GM21390 (cell line): ENCODE measurements around the gene LRRIQ1.

Experiments
- ATAC-seq: cut with Tn5 transposase; IDR thresholded peaks from one replicate; pipeline ENCODE4 v1.9.1; 2021; ENCODE audit not compliant: unreplicated experiment

Gene LRRIQ1

DNA sequence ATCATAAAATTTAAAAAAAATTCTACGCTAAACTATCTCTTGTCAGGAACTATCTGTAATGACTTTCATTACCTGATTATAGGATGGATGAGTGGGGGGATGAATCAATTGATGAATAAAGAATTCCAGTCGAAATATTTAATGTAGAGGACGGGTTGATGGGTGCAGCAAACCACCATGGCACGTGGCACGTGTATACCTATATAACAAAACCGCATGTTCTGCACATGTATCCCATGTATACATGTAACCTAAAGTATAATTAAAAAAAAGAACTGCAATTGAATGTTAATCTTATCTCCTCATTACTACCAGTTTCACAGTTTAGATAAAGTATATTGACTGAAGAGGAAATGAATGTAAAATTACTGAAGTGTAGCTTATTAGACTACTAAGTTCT lies 23.4 kb downstream of the LRRIQ1 start:
- ATAC-seq: no peak

DNA sequence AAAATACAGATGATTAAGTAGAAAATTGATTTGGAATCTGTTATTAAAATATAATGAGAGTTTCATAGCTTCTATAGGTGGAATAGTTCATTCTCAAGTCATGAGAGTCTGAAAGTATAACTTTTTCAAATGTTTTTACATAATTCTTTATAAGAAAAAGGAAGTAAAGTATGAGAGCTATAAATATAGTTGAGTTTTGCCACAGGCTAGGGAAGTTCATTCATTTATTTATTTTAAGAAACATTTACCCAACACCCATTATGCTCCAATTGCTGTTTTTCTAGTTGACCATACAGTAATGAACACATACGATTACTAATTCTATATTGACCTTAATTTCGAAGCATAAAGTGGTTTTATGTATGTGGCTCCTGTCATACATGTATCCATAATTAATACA lies 24.8 kb downstream of the LRRIQ1 start:
- ATAC-seq: no peak

DNA sequence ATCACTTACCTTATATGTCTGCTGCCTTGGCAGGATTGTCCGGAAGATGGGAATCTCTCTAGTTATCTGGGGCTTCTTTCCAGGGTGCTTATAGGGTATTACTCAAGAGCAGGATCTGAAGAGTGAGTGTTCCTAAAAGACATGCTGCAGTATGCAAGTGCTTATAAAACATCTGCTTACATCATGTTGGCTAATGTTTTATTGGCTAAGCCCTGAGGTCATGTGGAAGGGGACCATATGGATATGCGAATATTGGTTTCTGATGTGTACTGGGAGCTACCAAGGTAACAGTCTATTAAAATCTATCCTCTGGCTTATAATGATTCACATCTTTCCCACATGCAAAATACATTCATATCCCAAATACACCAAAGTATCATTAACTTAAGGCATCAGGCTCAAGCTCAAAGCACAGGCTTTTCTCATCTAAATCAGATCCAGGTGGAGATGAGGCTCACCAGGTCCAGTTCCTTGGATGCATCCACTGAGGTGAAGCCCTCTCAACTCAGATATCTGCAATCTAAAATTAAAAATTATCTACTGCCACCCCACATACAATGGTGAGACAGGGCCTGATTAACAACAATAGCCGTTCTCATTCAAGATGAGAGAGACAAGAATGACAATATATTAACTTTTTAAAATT lies 29.8 kb downstream of the LRRIQ1 start:
- no peak for ATAC-seq

DNA sequence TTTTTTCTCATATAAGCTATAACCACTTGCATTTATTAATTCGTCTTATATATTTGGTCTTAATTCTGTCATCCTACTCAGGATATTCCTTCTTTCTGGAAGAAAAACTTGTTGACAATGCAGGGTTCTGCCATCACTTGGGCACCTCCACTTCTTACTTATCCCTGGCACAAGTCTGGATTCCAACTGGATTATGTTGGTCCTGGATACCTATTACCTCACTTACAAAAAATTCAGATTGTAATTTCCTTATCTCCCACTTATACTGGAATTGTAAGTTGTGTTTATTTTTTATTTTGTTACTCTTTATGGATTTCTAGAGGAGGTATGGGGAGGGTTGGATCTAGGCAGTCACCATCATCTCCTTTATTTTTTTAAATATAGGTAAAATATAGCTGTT lies 36.7 kb downstream of the LRRIQ1 start:
- no peak for ATAC-seq

DNA sequence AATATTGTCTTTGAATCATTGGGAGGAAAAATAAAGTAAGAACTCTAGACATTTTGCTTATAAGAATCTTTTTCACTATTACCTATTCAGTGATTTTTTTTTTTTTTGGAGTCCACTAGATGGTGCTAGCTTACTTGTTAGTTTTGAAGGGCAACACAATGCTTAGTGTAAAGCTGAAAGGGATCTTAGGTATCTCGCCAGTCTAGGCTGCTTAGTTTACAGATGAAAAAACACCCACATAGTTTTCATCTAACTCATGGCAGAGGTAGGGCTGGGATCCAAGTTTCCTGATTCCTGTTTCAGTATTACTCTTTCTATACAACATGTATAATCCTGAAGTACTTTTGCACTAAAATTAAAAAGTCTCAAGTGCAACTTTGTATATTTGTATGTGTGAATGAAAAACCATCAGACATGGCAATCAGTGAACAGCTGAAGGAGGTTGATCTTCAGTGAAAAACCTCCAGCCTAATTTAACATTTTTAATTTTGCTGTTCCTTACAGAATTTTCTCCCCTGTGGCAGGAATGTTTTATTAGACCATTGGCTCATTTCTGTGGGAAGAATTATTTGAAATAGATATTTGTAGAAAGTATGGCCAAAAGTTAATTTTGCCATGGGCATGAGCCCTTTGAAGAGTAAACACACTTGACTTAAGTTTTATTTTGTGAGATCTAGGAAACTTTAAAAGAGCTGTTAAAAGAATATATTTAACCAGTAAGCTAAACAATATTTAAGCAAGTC lies 40.7 kb downstream of the LRRIQ1 start:
- ATAC-seq: peak; percentile 76

DNA sequence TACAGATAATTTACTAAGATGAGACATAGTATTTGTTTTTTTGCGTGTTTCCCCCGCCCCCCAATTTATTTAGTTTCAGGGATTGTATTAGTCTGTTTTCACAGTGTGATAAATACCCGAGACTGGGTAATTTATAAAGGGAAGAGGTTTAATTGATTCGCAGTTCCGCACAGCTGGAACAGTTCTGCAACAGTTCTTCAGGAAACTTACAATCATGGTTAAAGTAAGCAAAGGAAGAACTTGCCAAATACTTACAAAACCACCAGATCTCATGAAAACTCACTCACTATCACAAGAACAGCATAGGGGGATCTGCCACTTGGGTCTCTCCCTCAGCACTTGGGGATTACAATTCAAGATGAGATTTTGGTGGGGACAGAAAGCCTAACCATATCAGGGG lies 48.9 kb downstream of the LRRIQ1 start:
- ATAC-seq: no peak

DNA sequence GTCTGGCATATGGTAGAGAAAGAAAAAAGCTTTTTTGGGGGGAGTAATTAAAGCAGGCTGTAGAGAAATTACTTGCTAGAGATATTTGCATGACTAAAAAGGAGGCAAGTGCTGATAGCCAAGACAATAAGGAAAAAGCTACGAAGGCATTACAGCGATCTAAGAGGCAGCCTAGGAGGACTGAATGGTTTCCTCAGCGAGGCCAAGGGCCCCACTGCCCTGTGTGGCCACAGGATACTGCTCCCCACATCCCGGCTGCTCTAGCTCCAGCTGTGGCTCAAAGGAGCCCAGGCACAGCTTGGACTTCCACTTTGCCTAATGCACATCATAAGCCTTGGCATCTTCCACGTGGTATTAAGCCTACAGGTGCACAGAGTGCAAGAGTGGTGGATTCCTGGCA lies 53.6 kb downstream of the LRRIQ1 start:
- no peak for ATAC-seq

DNA sequence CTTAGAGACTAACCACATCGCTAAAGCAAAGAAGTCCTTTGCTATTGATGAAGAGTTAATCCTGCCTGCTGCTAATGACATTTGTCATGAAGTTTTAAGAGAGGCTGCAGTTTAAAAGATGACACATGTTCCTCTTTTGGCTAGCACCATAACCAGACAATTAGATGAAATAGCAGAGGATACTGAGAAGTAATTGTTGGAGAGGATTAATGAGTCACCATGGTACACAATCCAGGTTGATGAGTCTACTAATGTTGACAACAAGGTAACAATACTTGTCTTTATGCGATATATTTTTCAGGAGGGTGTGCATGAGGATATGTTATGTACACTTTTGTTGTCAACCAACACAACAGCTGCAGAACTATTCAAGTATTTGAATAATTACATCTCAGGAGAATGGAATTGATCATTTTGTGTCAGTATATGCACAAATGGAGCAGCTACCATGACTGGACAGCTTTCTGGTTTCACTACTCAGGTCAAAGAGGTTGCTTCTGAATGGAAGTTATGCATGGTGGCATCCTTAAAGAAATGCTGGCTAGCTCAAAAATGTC lies 56.7 kb downstream of the LRRIQ1 start:
- no peak for ATAC-seq

DNA sequence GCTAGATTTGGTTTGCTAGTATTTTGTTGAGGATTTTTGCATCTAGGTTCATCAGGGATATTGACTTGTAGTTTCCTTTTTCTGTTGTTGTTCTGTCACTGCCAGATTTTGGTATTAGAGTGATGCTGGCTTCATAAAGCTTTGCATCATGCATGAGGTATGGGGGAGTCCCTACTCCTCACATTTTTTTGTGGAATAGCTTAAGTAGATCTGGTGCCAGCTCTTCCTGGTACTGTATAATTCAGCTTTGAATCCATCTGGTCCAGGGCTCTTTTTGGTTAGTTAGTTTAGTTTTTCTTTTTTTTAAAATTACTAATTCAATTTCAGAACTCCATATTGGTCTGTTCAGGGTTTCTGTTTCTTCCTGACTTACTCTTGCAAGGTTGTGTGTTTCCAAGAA lies 59.4 kb downstream of the LRRIQ1 start:
- ATAC-seq: no peak

DNA sequence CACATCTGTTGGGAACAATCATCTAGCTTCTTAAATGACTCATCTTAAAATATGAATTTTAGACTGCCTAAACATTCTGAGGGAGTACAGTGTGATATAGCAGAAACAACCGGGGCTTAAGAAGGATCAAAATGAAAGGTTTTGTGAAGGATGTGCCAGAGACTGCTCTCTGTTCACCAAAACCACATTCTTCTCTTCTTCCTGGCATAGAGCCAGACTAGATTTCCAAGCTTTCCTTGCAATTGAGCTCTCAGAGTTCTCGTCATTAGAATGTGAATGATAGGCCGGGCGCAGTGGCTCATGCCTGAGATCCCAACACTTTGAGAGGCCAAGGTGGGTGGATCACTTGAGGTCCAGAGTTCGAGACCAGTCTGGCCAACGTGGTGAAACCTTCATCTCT lies 94.5 kb downstream of the LRRIQ1 start:
- ATAC-seq: no peak

DNA sequence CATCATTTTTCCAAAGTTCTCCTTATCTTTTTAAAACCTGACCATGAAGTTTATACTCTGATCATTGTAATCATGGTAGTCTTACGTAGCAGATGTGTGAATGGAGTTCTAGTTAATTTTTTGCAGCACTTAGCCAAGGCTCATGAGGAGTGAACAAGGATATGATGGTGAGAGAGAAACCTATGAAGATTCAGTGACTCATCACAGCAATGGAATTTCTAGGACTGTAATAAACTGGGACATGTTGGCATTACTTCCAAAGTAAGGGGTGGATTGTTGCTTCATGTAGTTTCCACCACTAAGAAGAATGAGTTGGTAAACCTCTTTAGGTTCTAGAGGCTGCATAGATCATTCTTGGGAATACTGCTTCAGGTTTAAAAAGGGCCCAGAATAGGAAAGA lies 102.7 kb downstream of the LRRIQ1 start:
- no peak for ATAC-seq

DNA sequence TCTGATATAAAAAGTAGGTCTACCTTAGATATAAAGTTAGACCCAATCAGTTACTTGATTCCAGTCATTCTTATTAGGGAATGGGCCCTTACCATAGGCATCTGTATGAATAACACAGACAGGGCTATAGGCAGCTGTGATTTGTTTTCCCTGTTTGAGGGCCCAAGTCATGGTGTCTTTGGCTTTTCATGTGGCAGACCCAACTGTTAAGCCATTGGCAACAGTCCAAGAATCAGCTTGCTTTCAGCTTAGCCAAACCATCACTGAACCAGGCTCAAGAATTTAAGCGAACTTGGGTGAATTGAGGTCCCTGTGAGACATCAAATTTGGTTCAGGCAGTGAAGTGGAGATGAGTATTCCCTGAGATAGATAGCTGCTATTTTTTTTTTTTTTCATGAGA lies 111.2 kb downstream of the LRRIQ1 start:
- no peak for ATAC-seq

DNA sequence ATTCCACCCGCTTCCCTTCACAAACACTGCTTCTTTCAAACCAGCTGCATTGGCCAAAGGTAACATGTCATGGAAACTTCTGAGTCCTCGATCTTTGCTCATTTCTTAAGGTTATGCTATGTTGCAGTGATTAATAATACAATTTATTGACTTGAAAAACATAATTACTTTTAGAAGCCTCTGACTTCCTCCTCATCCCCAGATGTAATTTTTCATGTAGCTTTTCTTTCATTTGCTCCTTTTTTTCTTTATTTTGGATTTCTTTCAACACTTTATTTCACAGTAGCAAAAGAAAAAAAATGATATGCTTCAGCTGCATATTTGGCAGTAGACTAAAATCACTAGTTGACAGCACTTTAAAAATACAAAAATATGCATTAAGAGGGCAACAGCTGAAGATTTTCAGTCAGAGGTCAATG lies 116.2 kb downstream of the LRRIQ1 start:
- no peak for ATAC-seq

DNA sequence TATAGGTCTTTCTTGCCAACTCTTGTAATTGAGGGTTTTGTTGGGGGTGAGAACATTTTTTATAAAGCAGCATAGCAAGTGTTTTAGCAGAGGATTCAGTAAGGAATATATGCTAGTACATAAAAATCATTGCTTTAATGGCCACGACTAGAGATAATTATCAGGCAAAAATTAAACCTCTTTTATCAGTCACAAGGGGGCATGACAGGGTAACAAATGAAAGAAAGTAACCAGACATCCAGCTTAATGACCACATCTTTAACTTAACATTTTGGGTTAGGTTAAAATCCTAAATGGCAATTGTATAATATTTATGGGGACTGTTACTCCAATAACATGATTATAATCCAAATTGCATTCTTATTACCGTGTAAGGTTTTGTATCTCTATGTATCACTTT lies 119.6 kb downstream of the LRRIQ1 start:
- no peak for ATAC-seq

DNA sequence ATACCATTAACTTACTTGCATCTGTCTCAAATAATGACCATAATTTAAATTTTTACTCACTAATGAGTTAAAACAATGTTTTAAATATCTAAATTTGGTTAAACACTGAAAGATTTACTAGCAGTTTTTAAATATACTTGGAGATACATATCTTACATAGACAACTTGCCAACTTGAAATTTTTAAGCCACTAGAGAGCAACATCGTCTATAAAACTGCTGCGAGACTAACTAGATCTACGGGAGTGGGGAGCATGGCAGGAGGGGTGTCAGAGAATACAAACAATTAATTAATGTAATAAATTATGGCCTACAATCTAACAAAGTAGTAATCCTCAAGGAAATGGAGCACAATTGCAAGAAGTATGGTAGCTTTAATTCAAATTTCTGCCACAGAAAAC lies 120.4 kb downstream of the LRRIQ1 start:
- no peak for ATAC-seq

DNA sequence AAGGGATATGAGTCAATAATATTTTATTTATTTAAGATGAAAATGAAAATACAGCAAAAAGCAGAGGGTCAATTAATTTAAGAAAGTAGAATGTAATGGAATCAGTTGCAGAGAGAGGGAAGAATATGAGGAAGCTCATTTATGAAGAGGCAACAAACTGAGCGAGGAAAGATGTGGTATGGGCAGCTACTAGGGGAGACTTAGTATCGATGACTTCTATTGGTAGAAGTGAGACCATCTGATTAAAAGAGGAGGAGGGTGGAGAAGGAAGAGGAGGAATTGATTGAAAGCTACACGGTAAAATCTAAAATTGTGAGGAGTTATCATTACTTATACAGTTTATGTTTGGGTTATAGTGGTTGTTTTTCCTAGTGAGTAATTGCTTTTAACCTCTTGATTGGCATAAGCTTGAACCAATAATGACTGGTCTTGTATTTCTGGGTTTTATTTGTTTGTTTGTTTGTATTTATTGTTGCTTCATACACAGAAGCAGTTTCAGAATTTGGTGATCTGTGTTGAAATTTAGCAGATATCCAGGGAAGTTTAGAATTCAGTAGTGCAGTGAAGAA lies 121.0 kb downstream of the LRRIQ1 start:
- no peak for ATAC-seq

DNA sequence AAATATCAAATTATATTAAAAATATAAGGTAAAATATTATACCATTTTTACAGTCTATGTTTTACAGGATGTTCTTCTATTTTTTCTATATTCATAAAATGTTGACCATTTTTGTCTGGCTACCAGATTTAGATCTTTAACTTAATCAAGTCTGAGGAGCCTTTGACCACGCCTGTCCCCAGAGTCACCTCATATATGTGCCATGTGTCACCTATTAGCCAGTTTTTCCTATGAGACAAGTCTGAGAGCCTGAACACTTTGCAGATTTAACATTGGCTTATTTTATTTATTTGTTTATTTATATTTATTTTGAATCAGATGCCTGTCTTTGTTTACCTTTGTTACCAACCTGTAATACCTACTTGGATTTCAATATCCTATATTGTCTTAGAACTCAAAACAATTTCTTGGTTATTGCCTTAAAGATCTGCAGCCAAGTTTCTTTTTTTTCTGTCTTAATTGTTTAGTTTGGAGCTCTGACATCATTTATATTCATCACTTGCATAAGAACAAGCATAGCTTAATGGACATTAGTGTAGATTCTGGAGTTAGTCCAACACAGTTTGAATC lies 127.7 kb downstream of the LRRIQ1 start:
- no peak for ATAC-seq

DNA sequence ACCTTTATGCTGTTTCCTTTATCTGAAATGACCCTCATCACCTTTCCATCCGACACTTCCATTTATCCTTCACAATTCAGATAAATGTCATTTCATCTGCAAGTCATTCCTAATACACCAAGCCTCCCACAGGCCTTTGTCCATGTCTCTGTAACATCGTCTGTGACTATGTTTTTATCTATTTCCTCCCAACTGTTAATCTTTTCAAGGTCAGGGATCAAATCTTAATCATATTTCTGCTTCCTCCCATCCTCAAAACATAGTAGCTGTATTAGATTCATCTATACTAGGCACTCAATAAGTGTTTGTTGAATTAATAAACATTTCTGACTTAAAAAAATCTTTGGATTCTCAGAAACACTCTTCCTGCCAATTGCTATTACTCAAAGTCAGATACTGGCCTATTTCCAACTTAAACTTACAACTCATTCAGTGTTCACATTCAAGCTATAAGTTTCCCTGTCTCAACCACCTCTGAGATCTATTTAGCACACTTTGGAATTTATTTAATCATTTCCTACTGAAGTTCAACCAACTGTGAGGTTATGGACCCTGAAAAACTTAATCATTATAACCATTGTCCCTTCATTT lies 143.6 kb downstream of the LRRIQ1 start:
- no peak for ATAC-seq

DNA sequence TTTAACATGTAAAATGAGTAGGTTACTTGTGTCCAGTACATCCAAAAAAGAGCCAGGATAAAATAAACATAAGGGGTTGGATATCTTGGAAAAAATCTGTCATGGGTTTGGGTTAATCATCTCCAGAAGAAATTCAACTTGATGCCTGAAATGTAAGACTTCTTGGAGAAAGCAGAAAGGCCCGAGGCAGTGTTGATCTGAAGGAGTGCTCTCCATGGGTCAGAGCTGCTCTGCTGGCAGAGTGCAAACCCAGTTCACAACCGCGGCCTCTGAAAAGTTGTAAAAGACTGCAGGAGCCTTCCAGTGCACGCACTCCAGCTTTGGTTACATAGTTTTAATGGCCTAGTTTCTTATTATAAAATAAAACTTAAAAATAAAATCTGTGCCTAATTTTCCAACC lies 146.5 kb downstream of the LRRIQ1 start:
- no peak for ATAC-seq

DNA sequence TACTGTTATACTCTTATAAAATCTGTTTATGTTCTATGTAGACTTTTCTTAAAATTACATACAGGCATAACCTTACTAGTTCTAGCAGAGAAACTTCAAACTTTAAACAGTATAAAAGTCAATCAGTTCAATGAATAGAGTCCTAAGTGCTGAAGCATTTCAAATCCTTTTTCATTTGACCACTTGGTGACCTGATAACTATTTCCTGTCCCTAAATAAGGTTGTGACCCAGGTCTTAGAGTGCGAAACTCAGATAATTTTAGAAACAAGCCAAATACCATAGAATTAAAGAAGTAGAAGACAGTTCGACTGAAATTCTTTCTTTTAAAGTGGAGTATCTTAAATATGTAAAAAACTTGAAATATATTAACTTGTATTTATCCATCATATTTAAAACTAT lies 147.7 kb downstream of the LRRIQ1 start:
- no peak for ATAC-seq

DNA sequence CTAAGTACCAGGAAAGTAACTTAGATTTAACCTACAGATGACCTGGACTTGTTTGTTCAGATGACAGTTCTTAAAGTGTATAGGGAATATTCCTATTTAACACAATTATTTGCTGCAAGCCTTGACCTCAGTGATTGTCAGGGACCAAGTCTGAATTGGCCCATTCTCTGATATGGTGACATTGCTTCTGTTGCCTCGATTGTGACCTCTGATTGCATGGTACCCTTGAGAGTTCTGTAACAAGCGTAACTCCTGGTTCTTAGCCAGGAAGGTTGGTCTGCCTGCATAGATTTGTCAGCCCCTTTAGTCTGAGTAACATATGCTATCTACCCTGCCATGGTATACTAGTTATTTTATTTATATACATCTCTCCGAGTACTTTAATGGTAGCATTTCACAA lies 150.1 kb downstream of the LRRIQ1 start:
- no peak for ATAC-seq

DNA sequence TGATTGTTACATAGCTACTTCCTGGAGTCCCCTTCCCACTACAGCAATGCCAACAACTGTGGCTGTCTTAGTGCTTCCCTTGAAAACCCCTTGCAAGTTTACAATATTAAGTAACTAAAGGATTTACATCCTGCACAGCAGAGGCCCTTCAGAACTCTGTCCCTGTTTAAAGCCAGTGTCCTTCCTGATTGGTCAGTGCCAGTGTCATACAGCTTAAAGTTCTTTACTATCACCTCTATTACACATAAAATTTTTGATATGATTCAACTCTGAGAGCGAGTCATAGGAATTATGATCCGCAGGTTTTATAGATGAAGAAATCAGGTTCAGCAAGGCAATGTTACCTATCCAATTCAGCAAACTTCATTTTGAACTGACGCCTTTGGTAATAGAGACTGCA lies 152.5 kb downstream of the LRRIQ1 start:
- ATAC-seq: no peak
